HepG2 (cell line): Measurements from ENCODE around the gene BCL6B. TPM values are rescaled to one million over a fixed set of nuclear protein-coding genes. Genes with fewer than 3 reads are reported as not detected.

Experiments
- HDAC6 ChIP-seq: fragments of 200-600 bp; sonication (generic); IDR thresholded peaks from 2 replicates; pipeline ENCODE4 v1.7.0; 2017; ENCODE audit warnings: mild to moderate bottlenecking, antibody characterized with exemption, low read length, low read depth
- KDM6A ChIP-seq: IDR thresholded peaks from 2 replicates; pipeline ENCODE4 v1.6.1; 2016; ENCODE audit warnings: low read depth
- KLF6 ChIP-seq: IDR thresholded peaks from 2 replicates; pipeline ENCODE4 v1.8.0; 2016; ENCODE audit warnings: missing biosample characterization, missing genetic modification reagents
- KMT2A ChIP-seq: sonication (generic); formaldehyde crosslinking; IDR thresholded peaks from 2 replicates; pipeline ENCODE4 v1.4.0; 2020; ENCODE audit warnings: missing genetic modification reagents
- NR2F6 ChIP-seq, 2 experiments: IDR thresholded peaks; 2 replicates each; pipeline ENCODE4 v1.6.1; 2016; ENCODE audit warnings: antibody characterized with exemption in 1 of 2, mild to moderate bottlenecking in 1 of 2
- ONECUT2 ChIP-seq: sonication (generic); formaldehyde crosslinking; IDR thresholded peaks from 2 replicates; pipeline ENCODE4 v1.4.0; 2020; ENCODE audit warnings: missing genetic modification reagents
- PRPF4 ChIP-seq: fragments of 200-400 bp; formaldehyde crosslinking; IDR thresholded peaks from 2 replicates; pipeline ENCODE4 v1.6.1; 2016; ENCODE audit warnings: low read length, low read depth; ENCODE audit not compliant: poor library complexity, severe bottlenecking
- RFXANK ChIP-seq: IDR thresholded peaks from 2 replicates; pipeline ENCODE4 v1.6.1; 2016
- TEAD3 ChIP-seq: optimal IDR thresholded peaks from 2 replicates; pipeline ENCODE3; 2016; ENCODE audit warnings: borderline replicate concordance
- TFAP4 ChIP-seq: sonication (generic); IDR thresholded peaks from 2 replicates; pipeline ENCODE4 v1.6.1; 2016; ENCODE audit warnings: low read depth, borderline replicate concordance
- YEATS2 ChIP-seq: sonication (generic); formaldehyde crosslinking; IDR thresholded peaks from 2 replicates; pipeline ENCODE4 v1.4.0; 2020; ENCODE audit warnings: missing genetic modification reagents, borderline replicate concordance
- ZBTB7B ChIP-seq: sonication (generic); formaldehyde crosslinking; IDR thresholded peaks from 2 replicates; pipeline ENCODE4 v1.4.0; 2020; ENCODE audit warnings: missing genetic modification reagents
- ZEB1 ChIP-seq: IDR thresholded peaks from 2 replicates; pipeline ENCODE4 v1.6.1; 2012; ENCODE audit warnings: mild to moderate bottlenecking, low read depth, inconsistent platforms; ENCODE audit not compliant: insufficient replicate concordance
- ZGPAT ChIP-seq: IDR thresholded peaks from 2 replicates; pipeline ENCODE4 v1.6.1; 2016; ENCODE audit warnings: mild to moderate bottlenecking
- ZNF160 ChIP-seq: sonication (generic); formaldehyde crosslinking; IDR thresholded peaks from 2 replicates; pipeline ENCODE4 v1.8.0; 2022; ENCODE audit warnings: mild to moderate bottlenecking, inconsistent platforms, missing genetic modification reagents
- ZNF672 ChIP-seq: sonication (generic); formaldehyde crosslinking; IDR thresholded peaks from 2 replicates; pipeline ENCODE4 v1.8.1; 2022; ENCODE audit warnings: missing genetic modification reagents
- ZNF7 ChIP-seq: IDR thresholded peaks from 2 replicates; pipeline ENCODE4 v1.6.1; 2016; ENCODE audit warnings: missing biosample characterization, missing genetic modification reagents
- ZNF720 ChIP-seq: sonication (generic); formaldehyde crosslinking; IDR thresholded peaks from 2 replicates; pipeline ENCODE4 v1.4.0; 2020; ENCODE audit warnings: missing genetic modification reagents
- ZNF781 ChIP-seq: sonication (generic); formaldehyde crosslinking; IDR thresholded peaks from 2 replicates; pipeline ENCODE4 v1.5.1; 2020; ENCODE audit warnings: borderline replicate concordance, mild to moderate bottlenecking, missing genetic modification reagents; ENCODE audit errors: not compliant biosample characterization
- polyA plus RNA-seq, 8 experiments: library from polyadenylated mRNA; depleted of rRNA in 3 of 8; stranded (reverse) in 7 of 8; unstranded in 1 of 8; fragments of >200 nt; fragmentation: Illumina TruSeq in 4 of 8; extraction: Trizol in 4 of 8; gene quantifications; 2 replicates each; pipeline versions ENCODE4 v1.2.1 to v1.2.3, GENCODE V29; 2011 to 2016; ENCODE audit warnings: low read depth in 4 of 8, missing spikeins in 1 of 8, mixed read lengths in 1 of 8; ENCODE audit not compliant: insufficient read depth in 1 of 8
- total RNA-seq, 5 experiments: library from RNA; depleted of rRNA; stranded (reverse); fragments of >200 nt; fragmentation: Illumina TruSeq; extraction: Trizol; gene quantifications; 2 replicates each; pipeline ENCODE4 v1.2.3, GENCODE V29; 2016; ENCODE audit warnings: low read depth in 1 of 5
- TF ChIP-seq, protein P1 (sequence below): sonication (generic); formaldehyde crosslinking; conservative IDR thresholded peaks from 2 replicates; pipeline ENCODE4 v1.4.0; 2020; ENCODE audit warnings: mild to moderate bottlenecking, missing genetic modification reagents, moderate library complexity
- TF ChIP-seq, protein P2 (sequence below): sonication (generic); formaldehyde crosslinking; IDR thresholded peaks from 2 replicates; pipeline ENCODE4 v1.9.0; 2022; ENCODE audit warnings: missing genetic modification reagents, mild to moderate bottlenecking, borderline replicate concordance
- TF ChIP-seq, protein P3 (sequence below): sonication (generic); formaldehyde crosslinking; IDR thresholded peaks from 2 replicates; pipeline ENCODE4 v1.5.0; 2020; ENCODE audit warnings: missing genetic modification reagents

Gene BCL6B
- total and polyA plus RNA-seq, 2 of the 13 experiments (the other 11 are each of a cell fraction or from before 2014, with no cell fraction given): not detected

DNA sequence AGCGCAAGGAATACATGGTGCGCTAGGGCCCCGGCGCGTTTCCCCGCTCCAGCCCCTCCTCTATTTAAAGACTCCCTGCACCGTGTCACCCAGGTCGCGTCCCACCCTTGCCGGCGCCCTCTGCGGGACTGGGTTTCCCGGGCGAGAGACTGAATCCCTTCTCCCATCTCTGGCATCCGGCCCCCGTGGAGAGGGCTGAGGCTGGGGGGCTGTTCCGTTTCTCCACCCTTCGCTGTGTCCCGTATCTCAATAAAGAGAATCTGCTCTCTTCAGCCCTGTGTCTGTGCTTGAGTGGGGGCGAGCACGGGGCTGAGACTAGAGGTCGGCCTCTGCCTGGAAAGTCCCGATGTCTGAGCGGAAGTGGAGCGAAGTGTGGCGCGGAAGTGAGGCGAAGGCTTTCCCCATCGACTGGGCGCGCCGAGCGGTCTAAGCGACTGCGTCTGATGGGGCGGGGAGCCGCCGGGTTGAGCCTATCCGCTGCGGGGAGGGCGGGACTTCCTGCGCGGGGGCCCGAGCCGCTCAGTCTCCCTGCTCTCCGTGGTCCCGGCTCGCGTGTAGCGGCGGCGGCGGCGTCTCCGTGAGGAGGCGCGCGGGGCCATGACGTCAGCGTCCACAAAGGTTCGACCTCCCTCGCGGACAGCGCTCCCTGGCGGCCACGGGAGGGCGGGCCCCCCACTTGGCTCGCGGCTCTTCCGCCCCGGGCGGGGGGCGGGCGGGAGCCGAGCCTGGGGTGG, 8.4 kb upstream of the BCL6B start (continued):
- TF ChIP-seq, protein P1, sequence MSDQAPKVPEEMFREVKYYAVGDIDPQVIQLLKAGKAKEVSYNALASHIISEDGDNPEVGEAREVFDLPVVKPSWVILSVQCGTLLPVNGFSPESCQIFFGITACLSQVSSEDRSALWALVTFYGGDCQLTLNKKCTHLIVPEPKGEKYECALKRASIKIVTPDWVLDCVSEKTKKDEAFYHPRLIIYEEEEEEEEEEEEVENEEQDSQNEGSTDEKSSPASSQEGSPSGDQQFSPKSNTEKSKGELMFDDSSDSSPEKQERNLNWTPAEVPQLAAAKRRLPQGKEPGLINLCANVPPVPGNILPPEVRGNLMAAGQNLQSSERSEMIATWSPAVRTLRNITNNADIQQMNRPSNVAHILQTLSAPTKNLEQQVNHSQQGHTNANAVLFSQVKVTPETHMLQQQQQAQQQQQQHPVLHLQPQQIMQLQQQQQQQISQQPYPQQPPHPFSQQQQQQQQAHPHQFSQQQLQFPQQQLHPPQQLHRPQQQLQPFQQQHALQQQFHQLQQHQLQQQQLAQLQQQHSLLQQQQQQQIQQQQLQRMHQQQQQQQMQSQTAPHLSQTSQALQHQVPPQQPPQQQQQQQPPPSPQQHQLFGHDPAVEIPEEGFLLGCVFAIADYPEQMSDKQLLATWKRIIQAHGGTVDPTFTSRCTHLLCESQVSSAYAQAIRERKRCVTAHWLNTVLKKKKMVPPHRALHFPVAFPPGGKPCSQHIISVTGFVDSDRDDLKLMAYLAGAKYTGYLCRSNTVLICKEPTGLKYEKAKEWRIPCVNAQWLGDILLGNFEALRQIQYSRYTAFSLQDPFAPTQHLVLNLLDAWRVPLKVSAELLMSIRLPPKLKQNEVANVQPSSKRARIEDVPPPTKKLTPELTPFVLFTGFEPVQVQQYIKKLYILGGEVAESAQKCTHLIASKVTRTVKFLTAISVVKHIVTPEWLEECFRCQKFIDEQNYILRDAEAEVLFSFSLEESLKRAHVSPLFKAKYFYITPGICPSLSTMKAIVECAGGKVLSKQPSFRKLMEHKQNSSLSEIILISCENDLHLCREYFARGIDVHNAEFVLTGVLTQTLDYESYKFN (CRISPR knock-in tag): peak; percentile 60
- TF ChIP-seq ZBTB7B (CRISPR knock-in tag): peak; percentile 69; the same call in 1 of the 2 replicates
- peak; percentile 67; the same call in 1 of the 2 replicates for TF ChIP-seq ZNF160 (CRISPR knock-in tag)
- TF ChIP-seq KDM6A (CRISPR knock-in tag): no peak
- TF ChIP-seq KMT2A (CRISPR knock-in tag): peak; percentile 66; the same call in 1 of the 2 replicates
- TF ChIP-seq, protein P2, sequence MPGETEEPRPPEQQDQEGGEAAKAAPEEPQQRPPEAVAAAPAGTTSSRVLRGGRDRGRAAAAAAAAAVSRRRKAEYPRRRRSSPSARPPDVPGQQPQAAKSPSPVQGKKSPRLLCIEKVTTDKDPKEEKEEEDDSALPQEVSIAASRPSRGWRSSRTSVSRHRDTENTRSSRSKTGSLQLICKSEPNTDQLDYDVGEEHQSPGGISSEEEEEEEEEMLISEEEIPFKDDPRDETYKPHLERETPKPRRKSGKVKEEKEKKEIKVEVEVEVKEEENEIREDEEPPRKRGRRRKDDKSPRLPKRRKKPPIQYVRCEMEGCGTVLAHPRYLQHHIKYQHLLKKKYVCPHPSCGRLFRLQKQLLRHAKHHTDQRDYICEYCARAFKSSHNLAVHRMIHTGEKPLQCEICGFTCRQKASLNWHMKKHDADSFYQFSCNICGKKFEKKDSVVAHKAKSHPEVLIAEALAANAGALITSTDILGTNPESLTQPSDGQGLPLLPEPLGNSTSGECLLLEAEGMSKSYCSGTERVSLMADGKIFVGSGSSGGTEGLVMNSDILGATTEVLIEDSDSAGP (CRISPR knock-in tag): peak; percentile 85
- peak; percentile 29 for TF ChIP-seq TEAD3 (CRISPR knock-in tag)
- TF ChIP-seq YEATS2 (CRISPR knock-in tag): peak; percentile 74; the same call in 1 of the 2 replicates
- no peak for TF ChIP-seq ZNF781
- no peak for TF ChIP-seq PRPF4
- no peak for TF ChIP-seq HDAC6
- 0 out of 2 replicates have a peak, but pooled peaks have one; percentile 33 for TF ChIP-seq KLF6 (CRISPR knock-in tag)
- 0 out of 2 replicates have a peak, but pooled peaks have one; percentile 2 for TF ChIP-seq TFAP4
- TF ChIP-seq NR2F6 (IDR thresholded peaks at IDR 0.05): no peak
- peak; percentile 55; the same call in 1 of the 2 replicates for TF ChIP-seq NR2F6 (CRISPR knock-in tag; IDR thresholded peaks at IDR 0.05)
- no peak for TF ChIP-seq ZNF7 (CRISPR knock-in tag)
- no peak for TF ChIP-seq RFXANK (CRISPR knock-in tag)
- TF ChIP-seq, protein P3, sequence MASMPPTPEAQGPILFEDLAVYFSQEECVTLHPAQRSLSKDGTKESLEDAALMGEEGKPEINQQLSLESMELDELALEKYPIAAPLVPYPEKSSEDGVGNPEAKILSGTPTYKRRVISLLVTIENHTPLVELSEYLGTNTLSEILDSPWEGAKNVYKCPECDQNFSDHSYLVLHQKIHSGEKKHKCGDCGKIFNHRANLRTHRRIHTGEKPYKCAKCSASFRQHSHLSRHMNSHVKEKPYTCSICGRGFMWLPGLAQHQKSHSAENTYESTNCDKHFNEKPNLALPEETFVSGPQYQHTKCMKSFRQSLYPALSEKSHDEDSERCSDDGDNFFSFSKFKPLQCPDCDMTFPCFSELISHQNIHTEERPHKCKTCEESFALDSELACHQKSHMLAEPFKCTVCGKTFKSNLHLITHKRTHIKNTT (CRISPR knock-in tag): no peak
- TF ChIP-seq ZNF672: no peak
- TF ChIP-seq ONECUT2 (CRISPR knock-in tag): peak; percentile 57; the same call in 1 of the 2 replicates
- peak; percentile 87 for TF ChIP-seq ZGPAT (CRISPR knock-in tag)
- no peak for TF ChIP-seq ZEB1
- TF ChIP-seq ZNF720 (CRISPR knock-in tag): no peak
